ENCODE measurements around the gene RPS27A.

- TF ChIP-seq CTCF (IDR thresholded peaks at IDR 0.05), result peak in 2 of 7 experiments; percentile 4 to 13
- peak; percentile 89 to 97 (median 96) for TF ChIP-seq POLR2A (IDR thresholded peaks at IDR 0.05)
Observed at GRCh38 chr2:55282110-55282917, 49.8 kb downstream of the RPS27A start.
